ENCODE measurements around the gene FBXO9.

- TF ChIP-seq POLR2AphosphoS5 (IDR thresholded peaks at IDR 0.05; ENCODE audit: low read depth, low read length) (no peak), CTCF (IDR thresholded peaks at IDR 0.05; ENCODE audit: control extremely low read depth in 1 of 3, insufficient read depth in 1 of 3, low read depth in 1 of 3, low read length in 3 of 3) (no peak)
Observed at GRCh38 chr6:53134601-53135235, 69.5 kb downstream of the FBXO9 start.
